SU-DHL-6 (cell line): ENCODE measurements around the gene METTL21A.
"Not testable (repeated sequence)": the region's sequence is repeated elsewhere in the genome, so short reads cannot be mapped to it uniquely, and the experiment has no call there.

Experiments used
- EZH2phosphoT487 ChIP-seq: fragments of 200-600 bp; sonication (generic), shearing (Covaris generic); conservative IDR thresholded peaks from 2 replicates; pipeline ENCODE4 v1.6.1; 2018; ENCODE audit warnings: mild to moderate bottlenecking, antibody characterized with exemption, low read length, moderate library complexity, mixed read lengths
- TF ChIP-seq, protein P1 (sequence below): fragments of 200-600 bp; sonication (generic); IDR thresholded peaks from one replicate; pipeline ENCODE4 v1.5.1; 2017; ENCODE audit warnings: antibody characterized with exemption, mild to moderate bottlenecking, low read length, moderate library complexity; ENCODE audit not compliant: insufficient read depth, poor library complexity, severe bottlenecking

DNA sequence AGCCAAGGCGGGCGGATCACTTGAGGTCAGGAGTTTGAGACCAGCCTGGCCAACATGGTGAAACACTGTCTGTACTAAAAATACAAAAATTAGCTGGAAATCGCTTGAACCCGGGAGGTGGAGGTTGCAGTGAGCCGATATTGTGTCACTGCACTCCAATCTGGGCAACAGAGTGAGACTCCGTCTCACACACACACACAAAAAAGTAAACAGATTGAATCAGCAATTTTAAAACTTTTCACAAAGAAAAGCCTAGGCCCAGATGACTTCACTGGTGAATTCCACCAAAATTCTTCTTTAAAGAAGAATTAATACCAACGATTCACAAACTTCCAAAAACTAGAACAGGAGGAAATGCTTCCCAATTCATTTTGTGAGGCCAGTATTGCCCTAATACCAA, 21.4 kb upstream of the METTL21A start:
- TF ChIP-seq, protein P1, sequence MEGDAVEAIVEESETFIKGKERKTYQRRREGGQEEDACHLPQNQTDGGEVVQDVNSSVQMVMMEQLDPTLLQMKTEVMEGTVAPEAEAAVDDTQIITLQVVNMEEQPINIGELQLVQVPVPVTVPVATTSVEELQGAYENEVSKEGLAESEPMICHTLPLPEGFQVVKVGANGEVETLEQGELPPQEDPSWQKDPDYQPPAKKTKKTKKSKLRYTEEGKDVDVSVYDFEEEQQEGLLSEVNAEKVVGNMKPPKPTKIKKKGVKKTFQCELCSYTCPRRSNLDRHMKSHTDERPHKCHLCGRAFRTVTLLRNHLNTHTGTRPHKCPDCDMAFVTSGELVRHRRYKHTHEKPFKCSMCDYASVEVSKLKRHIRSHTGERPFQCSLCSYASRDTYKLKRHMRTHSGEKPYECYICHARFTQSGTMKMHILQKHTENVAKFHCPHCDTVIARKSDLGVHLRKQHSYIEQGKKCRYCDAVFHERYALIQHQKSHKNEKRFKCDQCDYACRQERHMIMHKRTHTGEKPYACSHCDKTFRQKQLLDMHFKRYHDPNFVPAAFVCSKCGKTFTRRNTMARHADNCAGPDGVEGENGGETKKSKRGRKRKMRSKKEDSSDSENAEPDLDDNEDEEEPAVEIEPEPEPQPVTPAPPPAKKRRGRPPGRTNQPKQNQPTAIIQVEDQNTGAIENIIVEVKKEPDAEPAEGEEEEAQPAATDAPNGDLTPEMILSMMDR = not testable (repeated sequence)
- TF ChIP-seq EZH2phosphoT487 = not testable (repeated sequence)
